IPS DF 19.7 (cell line): Measurements from ENCODE around the gene UGT1A8.

Source experiments
- DNase-seq: peaks from one replicate; pipeline ENCODE4 v3.0.0-alpha.2; 2013; ENCODE audit warnings: low read depth, low spot score

The UGT1A8 gene

GRCh38 chr2:233818639-233819621 is 201.5 kb downstream of the UGT1A8 start:
- DNase-seq: no peak

GRCh38 chr2:233819884-233820773 is 202.7 kb downstream of the UGT1A8 start:
- no peak for DNase-seq

- no peak for DNase-seq
These were observed 203.3 kb downstream of the UGT1A8 start for GRCh38 chr2:233820774-233821105.

- no peak for DNase-seq
These were observed 203.8 kb downstream of the UGT1A8 start for GRCh38 chr2:233821196-233821595.

GRCh38 chr2:233821709-233822100 is 204.3 kb downstream of the UGT1A8 start:
- no peak for DNase-seq

GRCh38 chr2:233822101-233822771 is 204.8 kb downstream of the UGT1A8 start:
- DNase-seq: no peak
